H1 (cell line): ENCODE measurements around the gene TDRD15. TPM values are rescaled to one million over a fixed set of nuclear protein-coding genes. Genes with fewer than 3 reads are reported as not detected.

Experiments used
- CTCF ChIA-PET: fragments of 300-600 bp; sonication (Branson Sonifier 250); formaldehyde crosslinking; loops from one replicate; lab custom pipeline; 2021; ENCODE audit not compliant: partially characterized antibody; lab: Charles Lee
- POLR2A ChIA-PET: fragments of 300-600 bp; sonication (Branson Sonifier 250); formaldehyde crosslinking; loops from one replicate; lab custom pipeline; 2021; ENCODE audit warnings: inconsistent platforms; ENCODE audit not compliant: partially characterized antibody; lab: Charles Lee
- DNase-seq, 2 experiments: peaks; one replicate each; pipeline versions ENCODE4 v3.0.0 to v3.0.0-alpha.2; 2010 to 2022; ENCODE audit warnings: low spot score in 2 of 2, low read depth in 1 of 2, mixed read lengths in 1 of 2
- FAIRE-seq: peaks from 2 replicates; lab custom pipeline; 2011; peaks lifted over from hg19 to GRCh38; lab: Jason Lieb, UNC
- H2AFZ ChIP-seq: 2 replicates; pipeline ENCODE4 v1.8.1; 2012; ENCODE audit warnings: low read length, inconsistent platforms
- H2AK5ac ChIP-seq: 2 replicates; pipeline ENCODE4 v1.6.1; 2013; ENCODE audit warnings: low read depth, low read length
- H2BK120ac ChIP-seq: replicated peaks from 2 replicates; pipeline ENCODE3; 2013; ENCODE audit warnings: low read depth, low read length, inconsistent platforms
- H2BK12ac ChIP-seq: 2 replicates; pipeline ENCODE4 v1.6.1; 2013; ENCODE audit warnings: low read depth, low read length
- H2BK15ac ChIP-seq: 2 replicates; pipeline ENCODE4 v1.6.1; 2013; ENCODE audit warnings: low read length
- H2BK20ac ChIP-seq: 2 replicates; pipeline ENCODE4 v1.6.1; 2013; ENCODE audit warnings: low read length
- H2BK5ac ChIP-seq: 2 replicates; pipeline ENCODE4 v1.6.1; 2013; ENCODE audit warnings: low read depth, low read length
- H3K14ac ChIP-seq: 2 replicates; pipeline ENCODE4 v1.6.1; 2013; ENCODE audit warnings: inconsistent platforms; ENCODE audit not compliant: insufficient read length
- H3K18ac ChIP-seq: 2 replicates; pipeline ENCODE4 v1.6.1; 2013; ENCODE audit warnings: low read length; ENCODE audit errors: extremely low read depth
- H3K23ac ChIP-seq: 2 replicates; pipeline ENCODE4 v1.6.1; 2013; ENCODE audit warnings: inconsistent platforms; ENCODE audit not compliant: insufficient read length
- H3K23me2 ChIP-seq: 2 replicates; pipeline ENCODE4 v1.6.1; 2013; ENCODE audit warnings: low read depth, low read length
- H3K27ac ChIP-seq: 2 replicates; pipeline ENCODE4 v1.6.1; 2011; ENCODE audit warnings: low read depth, low read length, inconsistent platforms
- H3K27me3 ChIP-seq, 4 experiments: replicated peaks in 1 of 4; 1 replicate in 1 of 4; 2 replicates in 3 of 4; pipeline versions ENCODE4 v1.6.1 to v1.8.1; 2011 to 2013; ENCODE audit warnings: low read length in 3 of 4, mild to moderate bottlenecking in 3 of 4, inconsistent platforms in 2 of 4, mixed read lengths in 2 of 4, moderate library complexity in 1 of 4; ENCODE audit not compliant: control insufficient read depth in 3 of 4, insufficient read depth in 3 of 4; ENCODE audit errors: extremely low read depth in 1 of 4
- H3K36me3 ChIP-seq, 4 experiments: 2 replicates each; pipeline versions ENCODE4 v1.6.1 to v1.8.1; 2011 to 2013; ENCODE audit warnings: mild to moderate bottlenecking in 4 of 4, low read length in 3 of 4, moderate library complexity in 2 of 4, control low read depth in 1 of 4, inconsistent platforms in 1 of 4; ENCODE audit not compliant: insufficient read depth in 4 of 4, control insufficient read depth in 2 of 4
- H3K4ac ChIP-seq: replicated peaks from 2 replicates; pipeline ENCODE3; 2013; ENCODE audit warnings: low read length, low read depth, mixed read lengths, inconsistent platforms; ENCODE audit not compliant: insufficient read length
- H3K4me1 ChIP-seq, 4 experiments: replicated peaks in 1 of 4; 1 replicate in 1 of 4; 2 replicates in 3 of 4; pipeline versions ENCODE4 v1.6.1 to v1.8.1; 2011 to 2013; ENCODE audit warnings: low read length in 3 of 4, inconsistent platforms in 2 of 4, mixed read lengths in 1 of 4; ENCODE audit not compliant: insufficient read depth in 4 of 4, control insufficient read depth in 3 of 4
- H3K4me2 ChIP-seq, 2 experiments: 2 replicates each; pipeline versions ENCODE4 v1.6.1 to v1.8.1; 2011 to 2013; ENCODE audit warnings: low read depth in 2 of 2, low read length in 2 of 2, control low read depth in 1 of 2, inconsistent platforms in 1 of 2, mild to moderate bottlenecking in 1 of 2; ENCODE audit not compliant: insufficient read depth in 1 of 2
- H3K4me3 ChIP-seq, 4 experiments: fragments of 200-600, 300-600 bp in 1 of 4; sonication (generic), shearing (Covaris generic), sonication (Bioruptor Twin) in 1 of 4; 2 replicates each; pipeline versions ENCODE4 v1.5.1 to v1.8.1; 2011 to 2016; ENCODE audit warnings: low read length in 4 of 4, low read depth in 3 of 4, control low read depth in 2 of 4, inconsistent platforms in 2 of 4, mild to moderate bottlenecking in 2 of 4, mixed read lengths in 1 of 4, moderate library complexity in 1 of 4; ENCODE audit not compliant: insufficient read depth in 2 of 4; ENCODE audit errors: extremely low read depth in 1 of 4
- H3K56ac ChIP-seq: replicated peaks from 2 replicates; pipeline ENCODE3; 2013; ENCODE audit warnings: low read depth, mild to moderate bottlenecking, mixed read lengths, low read length, inconsistent platforms; ENCODE audit not compliant: insufficient read length
- H3K79me1 ChIP-seq: 2 replicates; pipeline ENCODE4 v1.6.1; 2013; ENCODE audit warnings: low read depth, low read length, control low read depth
- H3K79me2 ChIP-seq, 2 experiments: 2 replicates each; pipeline versions ENCODE4 v1.6.1 to v1.8.1; 2012 to 2013; ENCODE audit warnings: low read length in 2 of 2, mild to moderate bottlenecking in 2 of 2, inconsistent platforms in 1 of 2; ENCODE audit not compliant: insufficient read depth in 2 of 2, control insufficient read depth in 1 of 2
- H3K9ac ChIP-seq, 4 experiments: replicated peaks in 1 of 4; 1 replicate in 1 of 4; 2 replicates in 3 of 4; pipeline versions ENCODE4 v1.6.1 to v1.8.1; 2011 to 2013; ENCODE audit warnings: low read depth in 3 of 4, low read length in 3 of 4, control low read depth in 2 of 4, mild to moderate bottlenecking in 2 of 4, moderate library complexity in 2 of 4, inconsistent platforms in 1 of 4; ENCODE audit errors: extremely low read depth in 1 of 4
- H3K9me3 ChIP-seq, 2 experiments: 2 replicates each; pipeline versions ENCODE4 v1.6.1 to v1.8.1; 2012 to 2013; ENCODE audit warnings: mild to moderate bottlenecking in 2 of 2, moderate library complexity in 2 of 2, control low read depth in 1 of 2, inconsistent platforms in 1 of 2, low read depth in 1 of 2, low read length in 1 of 2, mixed read lengths in 1 of 2; ENCODE audit not compliant: insufficient read depth in 2 of 2
- H4K20me1 ChIP-seq, 2 experiments: replicated peaks in 1 of 2; 2 replicates each; pipeline versions ENCODE3 to v1.8.1; 2011 to 2013; ENCODE audit warnings: inconsistent platforms in 2 of 2, low read length in 2 of 2, mild to moderate bottlenecking in 1 of 2; ENCODE audit not compliant: insufficient read depth in 2 of 2, control insufficient read depth in 1 of 2
- H4K5ac ChIP-seq: 2 replicates; pipeline ENCODE4 v1.6.1; 2013; ENCODE audit warnings: low read length, low read depth, mixed read lengths, inconsistent platforms; ENCODE audit not compliant: insufficient read length
- H4K8ac ChIP-seq: 2 replicates; pipeline ENCODE4 v1.8.0; 2013; ENCODE audit warnings: mild to moderate bottlenecking, moderate library complexity, low read length, inconsistent platforms; ENCODE audit not compliant: insufficient read depth; ENCODE audit errors: extremely low read depth
- H4K91ac ChIP-seq: replicated peaks from 2 replicates; pipeline ENCODE3; 2013; ENCODE audit warnings: low read length, mixed read lengths, inconsistent platforms; ENCODE audit not compliant: insufficient read length
- BRCA1 ChIP-seq: IDR thresholded peaks from 2 replicates; pipeline ENCODE4 v1.6.1; 2012; ENCODE audit warnings: low read depth, low read length, improper control_type of control experiment
- WGBS, 2 experiments: shearing (Covaris generic) in 1 of 2; methylation state at CpG; one replicate each; pipeline versions ENCODE4 v1.1.6 to v1.1.7; 2013 to 2015; ENCODE audit warnings: low lambda C conversion rate in 2 of 2, mixed read lengths in 2 of 2, inconsistent platforms in 1 of 2, low coverage in 1 of 2, missing lambda C conversion rate in 1 of 2; ENCODE audit not compliant: insufficient replicate concordance in 2 of 2, insufficient coverage in 1 of 2, insufficient read length in 1 of 2; ENCODE audit errors: extremely low coverage in 1 of 2, missing lambda C conversion rate in 1 of 2; 5-methylcytosine and 5-hydroxymethylcytosine counted together
- polyA plus RNA-seq, 7 experiments: library from polyadenylated mRNA; depleted of rRNA in 3 of 7; stranded (reverse) in 5 of 7; unstranded in 2 of 7; fragments of >200 nt in 5 of 7; fragments of 200-250 nt in 2 of 7; gene quantifications; 1 replicate in 5 of 7; 2 replicates in 1 of 7; 4 replicates in 1 of 7; pipeline versions ENCODE4 v1.2.1 to v1.2.3, GENCODE V29; 2011 to 2013; ENCODE audit warnings: missing spikeins in 2 of 7, mixed read lengths in 2 of 7
- total RNA-seq: library from RNA; stranded (reverse); fragmentation: NEBNext Ultra II Directional; extraction: Animal tissue kit (Norgen Biotek cat#: 25700); gene quantifications from 2 replicates; pipeline ENCODE4 v1.2.1, GENCODE V29; 2021

Gene TDRD15
- total and polyA plus RNA-seq, 2 of the 8 experiments (the other 6 are each of a cell fraction or from before 2014, with no cell fraction given): not detected

DNA sequence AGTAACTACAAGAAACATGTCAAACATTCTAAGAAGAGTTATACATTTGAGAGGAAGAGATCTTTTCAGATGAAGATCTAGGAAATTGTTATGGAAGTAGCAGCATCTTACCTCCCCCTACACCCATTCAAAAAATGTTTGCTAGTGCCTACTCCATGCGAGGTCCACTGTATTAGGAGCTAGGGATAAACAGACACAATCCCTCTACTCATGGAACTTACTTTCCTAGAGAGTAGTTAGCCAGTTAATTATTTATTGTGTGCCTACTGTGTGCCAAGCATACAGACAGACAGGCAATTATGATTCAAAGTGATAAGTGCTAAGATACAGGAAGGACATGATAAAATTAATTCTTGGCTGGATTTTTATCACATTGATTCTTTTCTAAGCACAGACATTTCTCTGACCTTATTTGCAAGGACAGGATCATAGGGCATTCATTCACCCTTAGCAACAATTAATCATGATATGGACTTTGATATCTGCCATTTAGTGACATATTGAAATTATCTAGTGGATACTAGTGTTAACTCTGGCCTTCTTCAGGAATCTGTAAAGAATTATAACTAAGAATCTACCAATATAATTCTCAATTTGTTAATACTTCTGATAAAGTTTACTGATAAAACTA is 19.6 kb upstream of the TDRD15 start:
- no peak overlapping the region for H3K23ac ChIP-seq
- DNase-seq (no peak), FAIRE-seq (no peak)
- H3K4ac ChIP-seq: no peak overlapping the region
- H3K9ac ChIP-seq: no peak overlapping the region
- H3K4me3 ChIP-seq: no peak overlapping the region
- no peak overlapping the region for H4K91ac ChIP-seq
- no peak overlapping the region for H3K4me2 ChIP-seq
- no peak overlapping the region for H2BK20ac ChIP-seq
- H2BK5ac ChIP-seq: no peak overlapping the region
- H2BK15ac ChIP-seq: no peak overlapping the region
- no peaks in the 10 kb centered on the region for H3K79me2 ChIP-seq
- no peak overlapping the region for H2BK12ac ChIP-seq
- H2BK120ac ChIP-seq: no peak overlapping the region
- peaks cover 0 to 3% (median under 1%) of the 10 kb centered on the region in 4 experiments; a peak in 2 of 7 replicates for H3K4me1 ChIP-seq
- ChIA-PET POLR2A (no interaction called here), CTCF (interaction anchor here (1.3 kb wide), 1 partner anchor 16 kb away, joined by 3 read pairs; no protein-coding TSS in a partner anchor)
- H3K79me1 ChIP-seq: no peaks in the 10 kb centered on the region
- no peaks in the 10 kb centered on the region for H3K27me3 ChIP-seq
- WGBS, 2 experiments: 43% methylated on average over 1 of the region's 1 CpG; no CpG with 5 or more reads in 1 of the 2 experiments
- no peak overlapping the region for H2AK5ac ChIP-seq
- H2AFZ ChIP-seq: no peak overlapping the region
- no peaks in the 10 kb centered on the region for H4K20me1 ChIP-seq
- H4K8ac ChIP-seq: no peak overlapping the region
- H3K18ac ChIP-seq: no peak overlapping the region
- H3K36me3 ChIP-seq: no peaks in the 10 kb centered on the region
- no peak overlapping the region for H3K14ac ChIP-seq
- H3K56ac ChIP-seq: no peak overlapping the region
- no peak overlapping the region for H3K27ac ChIP-seq
- H4K5ac ChIP-seq: no peak overlapping the region
- H3K23me2 ChIP-seq: no peaks in the 10 kb centered on the region
- no peaks in the 10 kb centered on the region for H3K9me3 ChIP-seq
- TF ChIP-seq BRCA1: no peak
